Activated naive CD4-positive, alpha-beta T cell treated with anti-CD3 and anti-CD28 coated beads for 36 hours (primary cell): ENCODE measurements around the gene KCNAB1. TPM values are rescaled to one million over a fixed set of nuclear protein-coding genes. Genes with fewer than 3 reads are reported as not detected.
"Not testable (repeated sequence)": the region's sequence is repeated elsewhere in the genome, so short reads cannot be mapped to it uniquely, and the experiment has no call there.

Source experiments
- CTCF ChIA-PET: fragments of 350-600 bp; sonication (Branson Sonifier 250); formaldehyde crosslinking; loops from one replicate; lab custom pipeline; 2021; ENCODE audit warnings: antibody characterized with exemption; lab: Charles Lee
- DNase-seq: peaks from one replicate; pipeline ENCODE4 v3.0.0-alpha.2; 2020
- H3K27ac Mint-ChIP-seq: one replicate; pipeline ENCODE4 v1.8.0; 2021; ENCODE audit warnings: mild to moderate bottlenecking, mixed read lengths
- H3K27me3 Mint-ChIP-seq: one replicate; pipeline ENCODE4 v1.8.0; 2021; ENCODE audit warnings: low read depth, mixed read lengths
- H3K36me3 Mint-ChIP-seq: one replicate; pipeline ENCODE4 v1.8.0; 2021; ENCODE audit warnings: low read depth, mixed read lengths
- H3K4me1 Mint-ChIP-seq: one replicate; pipeline ENCODE4 v1.8.0; 2021; ENCODE audit warnings: low read depth, mixed read lengths
- H3K4me3 Mint-ChIP-seq: one replicate; pipeline ENCODE4 v1.8.0; 2021; ENCODE audit warnings: mild to moderate bottlenecking, moderate library complexity, mixed read lengths
- H3K9me3 Mint-ChIP-seq: one replicate; pipeline ENCODE4 v1.8.0; 2021; ENCODE audit warnings: mixed read lengths
- intact Hi-C: fragments of 100-400 bp; cut with micrococcal nuclease; formaldehyde crosslinking; loops from one replicate; pipeline ENCODE4 v1.15.1; 2023
- total RNA-seq, 2 experiments: library from RNA; stranded (reverse); gene quantifications; one replicate each; pipeline ENCODE4 v1.2.3, GENCODE V29; 2021

The KCNAB1 gene
- total RNA-seq, 2 experiments from 2014 or later = not detected

GRCh38 chr3:156215751-156216150, 95.4 kb downstream of the KCNAB1 start:
- no peak for DNase-seq
- Mint-ChIP-seq H3K9me3 (no peaks in the 10 kb centered on the region), H3K36me3 (no peaks in the 10 kb centered on the region), H3K27ac (no peak overlapping the region), H3K4me3 (no peak overlapping the region), H3K27me3 (peaks cover 26% of the 10 kb centered on the region), H3K4me1 (no peaks in the 10 kb centered on the region)
- CTCF ChIA-PET = interaction anchor here (0.6 kb wide), 2 partner anchors 188 to 328 kb away, joined by 3 read pairs; no protein-coding TSS in a partner anchor
- intact Hi-C loops = no loop called here

GRCh38 chr3:156216216-156216615, 95.8 kb downstream of the KCNAB1 start:
- Mint-ChIP-seq H3K36me3 (no peaks in the 10 kb centered on the region), H3K9me3 (no peaks in the 10 kb centered on the region), H3K27me3 (peaks cover 26% of the 10 kb centered on the region), H3K27ac (no peak overlapping the region), H3K4me1 (no peaks in the 10 kb centered on the region), H3K4me3 (no peak overlapping the region)
- DNase-seq = no peak
- CTCF ChIA-PET = interaction anchor here (0.6 kb wide), 2 partner anchors 188 to 327 kb away, joined by 3 read pairs; no protein-coding TSS in a partner anchor
- intact Hi-C loops = no loop called here

- H3K36me3 Mint-ChIP-seq = no peaks in the 10 kb centered on the region
- H3K27ac Mint-ChIP-seq = no peak overlapping the region
- H3K9me3 Mint-ChIP-seq = no peaks in the 10 kb centered on the region
- H3K4me3 Mint-ChIP-seq = no peak overlapping the region
- H3K4me1 Mint-ChIP-seq = no peaks in the 10 kb centered on the region
- CTCF ChIA-PET = no interaction called here
- intact Hi-C loops = no loop called here
- H3K27me3 Mint-ChIP-seq = peaks cover 22% of the 10 kb centered on the region
- no peak for DNase-seq
These were observed 96.5 kb downstream of the KCNAB1 start for GRCh38 chr3:156216852-156217251.

GRCh38 chr3:156217674-156218352, 97.4 kb downstream of the KCNAB1 start:
- CTCF ChIA-PET = interaction anchor here (0.7 kb wide), 1 partner anchor 33 kb away, joined by 3 read pairs; no protein-coding TSS in a partner anchor
- H3K4me1 Mint-ChIP-seq = no peaks in the 10 kb centered on the region
- H3K36me3 Mint-ChIP-seq = no peaks in the 10 kb centered on the region
- intact Hi-C loops = no loop called here
- no peak overlapping the region for H3K27ac Mint-ChIP-seq
- H3K9me3 Mint-ChIP-seq = no peaks in the 10 kb centered on the region
- H3K4me3 Mint-ChIP-seq = no peak overlapping the region
- peaks cover 18% of the 10 kb centered on the region for H3K27me3 Mint-ChIP-seq
- no peak for DNase-seq

GRCh38 chr3:156218353-156218744, 98.0 kb downstream of the KCNAB1 start:
- intact Hi-C loops = no loop called here
- Mint-ChIP-seq H3K9me3 (no peaks in the 10 kb centered on the region), H3K27me3 (peaks cover 18% of the 10 kb centered on the region), H3K36me3 (no peaks in the 10 kb centered on the region), H3K4me3 (no peak overlapping the region), H3K4me1 (no peaks in the 10 kb centered on the region), H3K27ac (no peak overlapping the region)
- DNase-seq = no peak
- CTCF ChIA-PET = no interaction called here

- DNase-seq, H3K4me3 Mint-ChIP-seq, intact Hi-C loops, H3K9me3 Mint-ChIP-seq, H3K36me3 Mint-ChIP-seq, CTCF ChIA-PET, H3K4me1 Mint-ChIP-seq, H3K27ac Mint-ChIP-seq: not testable (repeated sequence)
- H3K27me3 Mint-ChIP-seq = peaks cover 15% of the 10 kb centered on the region
These were observed 102.0 kb downstream of the KCNAB1 start for GRCh38 chr3:156222381-156222780.

- intact Hi-C loops, CTCF ChIA-PET: not testable (repeated sequence)
These were observed 103.7 kb downstream of the KCNAB1 start for GRCh38 chr3:156224046-156224445.

GRCh38 chr3:156226676-156227420, 106.5 kb downstream of the KCNAB1 start:
- no peak for DNase-seq
- Mint-ChIP-seq H3K27ac (no peak overlapping the region), H3K4me3 (no peak overlapping the region), H3K4me1 (no peaks in the 10 kb centered on the region), H3K9me3 (no peaks in the 10 kb centered on the region), H3K27me3 (peaks cover 10% of the 10 kb centered on the region), H3K36me3 (no peaks in the 10 kb centered on the region)
- CTCF ChIA-PET = no interaction called here
- intact Hi-C loops = no loop called here

More at GRCh38 chr3:156224046-156224445, 103.7 kb downstream of the KCNAB1 start:
- H3K36me3 Mint-ChIP-seq, H3K4me1 Mint-ChIP-seq, H3K4me3 Mint-ChIP-seq, H3K27ac Mint-ChIP-seq, H3K9me3 Mint-ChIP-seq, DNase-seq: not testable (repeated sequence)
- peaks cover 16% of the 10 kb centered on the region for H3K27me3 Mint-ChIP-seq

GRCh38 chr3:156227704-156228103, 107.3 kb downstream of the KCNAB1 start:
- intact Hi-C loops = no loop called here
- Mint-ChIP-seq H3K4me1 (no peaks in the 10 kb centered on the region), H3K27ac (no peak overlapping the region), H3K9me3 (no peaks in the 10 kb centered on the region), H3K4me3 (no peak overlapping the region), H3K36me3 (no peaks in the 10 kb centered on the region), H3K27me3 (peaks cover 8% of the 10 kb centered on the region)
- CTCF ChIA-PET = no interaction called here
- no peak for DNase-seq

GRCh38 chr3:156230278-156230900, 110.0 kb downstream of the KCNAB1 start:
- Mint-ChIP-seq H3K36me3 (no peaks in the 10 kb centered on the region), H3K9me3 (no peaks in the 10 kb centered on the region), H3K27ac (no peak overlapping the region), H3K4me1 (no peaks in the 10 kb centered on the region), H3K4me3 (no peak overlapping the region), H3K27me3 (peaks cover 18% of the 10 kb centered on the region)
- CTCF ChIA-PET = interaction anchor here (0.8 kb wide), 1 partner anchor 18 kb away, joined by 3 read pairs; no protein-coding TSS in a partner anchor
- DNase-seq = no peak
- intact Hi-C loops = no loop called here

GRCh38 chr3:156231221-156231620, 110.8 kb downstream of the KCNAB1 start:
- H3K9me3 Mint-ChIP-seq, H3K4me3 Mint-ChIP-seq, intact Hi-C loops, DNase-seq, H3K4me1 Mint-ChIP-seq, H3K36me3 Mint-ChIP-seq, H3K27ac Mint-ChIP-seq, CTCF ChIA-PET: not testable (repeated sequence)
- H3K27me3 Mint-ChIP-seq = peaks cover 18% of the 10 kb centered on the region

- intact Hi-C loops = no loop called here
- no peaks in the 10 kb centered on the region for H3K9me3 Mint-ChIP-seq
- H3K27me3 Mint-ChIP-seq = peaks cover 17% of the 10 kb centered on the region
- H3K4me3 Mint-ChIP-seq = no peak overlapping the region
- DNase-seq = no peak
- H3K27ac Mint-ChIP-seq = no peak overlapping the region
- CTCF ChIA-PET = no interaction called here
- no peaks in the 10 kb centered on the region for H3K36me3 Mint-ChIP-seq
- no peaks in the 10 kb centered on the region for H3K4me1 Mint-ChIP-seq
These were observed 113.5 kb downstream of the KCNAB1 start for GRCh38 chr3:156233876-156234275.
